ENCODE data around the gene XAB2. TPM values are rescaled to one million over a fixed set of nuclear protein-coding genes. Genes with fewer than 3 reads are reported as not detected.
"Not testable (repeated sequence)": the region's sequence is repeated elsewhere in the genome, so short reads cannot be mapped to it uniquely, and the experiment has no call there.

The XAB2 gene
- total and polyA plus RNA-seq, 2 donors (not counting 1 experiment from before 2014, with no cell fraction given), result 62.7 to 93.8 TPM

DNA sequence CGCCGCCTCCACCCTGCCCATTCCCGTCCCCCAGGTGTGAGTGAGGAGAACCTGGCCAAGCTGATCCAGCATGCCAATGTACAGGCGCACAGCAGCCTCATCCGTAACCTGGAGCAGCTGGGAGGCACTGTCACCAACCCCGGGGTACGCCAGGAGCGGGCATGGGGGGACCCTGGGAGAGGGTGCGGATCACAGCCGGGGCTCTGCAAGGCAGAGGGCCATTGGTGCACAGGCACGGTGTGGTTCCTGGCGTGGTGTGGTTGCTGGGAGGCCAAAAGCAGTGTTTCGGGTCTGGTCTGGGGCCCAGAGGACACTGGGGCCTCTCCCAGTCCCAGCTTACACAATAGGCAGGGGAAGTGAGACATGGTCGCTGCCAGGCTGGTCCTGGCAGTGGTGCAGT, 15.8 kb upstream of the XAB2 start:
- 89% methylated on average over 13 of the region's 14 CpGs for WGBS (ENCODE audit: insufficient coverage)
- Mint-ChIP-seq H3K9me3 (ENCODE audit: insufficient read depth) (no peaks in the 10 kb centered on the region), H3K27ac (no peak overlapping the region), H3K27me3 (no peaks in the 10 kb centered on the region), H3K4me3 (no peak overlapping the region), H3K4me1 (peaks cover 2% of the 10 kb centered on the region)
- Histone ChIP-seq H4K20me1 (ENCODE audit: control insufficient read depth, insufficient read depth, low read length, poor library complexity, severe bottlenecking) (peaks cover 40% of the 10 kb centered on the region), H3K27ac (ENCODE audit: low read length in 2 of 2) (no peak overlapping the region), H3K79me2 (ENCODE audit: control insufficient read depth, insufficient read depth, low read length) (peaks cover 3% of the 10 kb centered on the region), H3K9ac (ENCODE audit: low read length) (no peak overlapping the region), H3K9me3 (ENCODE audit: control extremely low read depth in 1 of 3, control insufficient read depth in 2 of 3, insufficient read depth in 1 of 3, low read length in 2 of 3) (peaks cover 0 to 7% (median 0%) of the 10 kb centered on the region in 3 donors), H3K27me3 (replicated peaks in 1 of 4; ENCODE audit: control extremely low read depth in 1 of 4, control insufficient read depth in 3 of 4, insufficient read depth in 4 of 4, low read length in 3 of 4) (no peaks in the 10 kb centered on the region), H3K4me2 (replicated peaks; ENCODE audit: low read depth, low read length, poor library complexity, severe bottlenecking) (no peak overlapping the region), H2AFZ (ENCODE audit: insufficient read depth, low read depth, low read length, poor library complexity, severe bottlenecking) (no peak overlapping the region), H3K4me3 (ENCODE audit: control extremely low read depth in 1 of 5, extremely low read depth in 1 of 5, insufficient read depth in 1 of 5, low read depth in 2 of 5, low read length in 4 of 5) (no peak overlapping the region), H3K4me1 (ENCODE audit: control insufficient read depth in 2 of 2, insufficient read depth in 2 of 2, low read length in 2 of 2) (no peaks in the 10 kb centered on the region), H3K36me3 (replicated peaks in 1 of 2; ENCODE audit: control extremely low read depth in 1 of 2, control insufficient read depth in 1 of 2, extremely low read depth in 1 of 2, insufficient read depth in 2 of 2, low read length in 1 of 2) (peaks cover 0 to 45% of the 10 kb centered on the region in 2 experiments)
- POLR2A ChIA-PET, result no interaction called here
- ATAC-seq (ENCODE audit: low read depth) (no peak), DNase-seq (no peak)
- intact Hi-C loops (cut with micrococcal nuclease), result no loop called here
- no peak for TF ChIP-seq EZH2 (IDR thresholded peaks at IDR 0.05; ENCODE audit: borderline replicate concordance, insufficient read depth, low read depth, low read length, poor library complexity, severe bottlenecking)
- TF ChIP-seq, protein P1, sequence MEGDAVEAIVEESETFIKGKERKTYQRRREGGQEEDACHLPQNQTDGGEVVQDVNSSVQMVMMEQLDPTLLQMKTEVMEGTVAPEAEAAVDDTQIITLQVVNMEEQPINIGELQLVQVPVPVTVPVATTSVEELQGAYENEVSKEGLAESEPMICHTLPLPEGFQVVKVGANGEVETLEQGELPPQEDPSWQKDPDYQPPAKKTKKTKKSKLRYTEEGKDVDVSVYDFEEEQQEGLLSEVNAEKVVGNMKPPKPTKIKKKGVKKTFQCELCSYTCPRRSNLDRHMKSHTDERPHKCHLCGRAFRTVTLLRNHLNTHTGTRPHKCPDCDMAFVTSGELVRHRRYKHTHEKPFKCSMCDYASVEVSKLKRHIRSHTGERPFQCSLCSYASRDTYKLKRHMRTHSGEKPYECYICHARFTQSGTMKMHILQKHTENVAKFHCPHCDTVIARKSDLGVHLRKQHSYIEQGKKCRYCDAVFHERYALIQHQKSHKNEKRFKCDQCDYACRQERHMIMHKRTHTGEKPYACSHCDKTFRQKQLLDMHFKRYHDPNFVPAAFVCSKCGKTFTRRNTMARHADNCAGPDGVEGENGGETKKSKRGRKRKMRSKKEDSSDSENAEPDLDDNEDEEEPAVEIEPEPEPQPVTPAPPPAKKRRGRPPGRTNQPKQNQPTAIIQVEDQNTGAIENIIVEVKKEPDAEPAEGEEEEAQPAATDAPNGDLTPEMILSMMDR (IDR thresholded peaks at IDR 0.05), result no peak
- CTCF ChIA-PET, result no interaction called here

DNA sequence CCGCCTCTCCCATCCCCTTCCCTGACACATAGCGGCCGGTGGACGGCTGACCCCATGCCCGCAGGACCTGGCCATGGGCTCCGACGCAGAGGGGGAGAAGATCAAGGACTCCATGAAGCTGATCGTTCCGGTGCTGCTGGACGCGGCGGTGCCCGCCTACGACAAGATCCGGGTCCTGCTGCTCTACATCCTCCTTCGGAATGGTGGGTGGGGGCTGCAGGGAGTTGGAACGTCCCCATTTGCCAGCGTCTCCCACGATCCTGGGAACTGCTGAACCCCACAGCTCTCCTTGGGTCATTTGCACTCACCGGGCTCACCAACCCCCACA, 15.2 kb upstream of the XAB2 start:
- H3K27me3 Mint-ChIP-seq, result no peaks in the 10 kb centered on the region
- H3K4me1 Mint-ChIP-seq, result peaks cover 8% of the 10 kb centered on the region
- Histone ChIP-seq H3K4me2 (replicated peaks; ENCODE audit: low read depth, low read length, poor library complexity, severe bottlenecking) (no peak overlapping the region), H3K9me3 (ENCODE audit: control extremely low read depth in 1 of 3, control insufficient read depth in 2 of 3, insufficient read depth in 1 of 3, low read length in 2 of 3) (peaks cover 0 to 7% (median 0%) of the 10 kb centered on the region in 3 donors), H3K36me3 (replicated peaks in 1 of 2; ENCODE audit: control extremely low read depth in 1 of 2, control insufficient read depth in 1 of 2, extremely low read depth in 1 of 2, insufficient read depth in 2 of 2, low read length in 1 of 2) (peaks cover 4 to 47% of the 10 kb centered on the region in 2 experiments), H3K27ac (ENCODE audit: low read length in 2 of 2) (no peak overlapping the region), H2AFZ (ENCODE audit: insufficient read depth, low read depth, low read length, poor library complexity, severe bottlenecking) (no peak overlapping the region), H3K79me2 (ENCODE audit: control insufficient read depth, insufficient read depth, low read length) (peaks cover 9% of the 10 kb centered on the region), H3K4me3 (ENCODE audit: control extremely low read depth in 1 of 5, extremely low read depth in 1 of 5, insufficient read depth in 1 of 5, low read depth in 2 of 5, low read length in 4 of 5) (no peak overlapping the region), H3K27me3 (replicated peaks in 1 of 4; ENCODE audit: control extremely low read depth in 1 of 4, control insufficient read depth in 3 of 4, insufficient read depth in 4 of 4, low read length in 3 of 4) (no peaks in the 10 kb centered on the region), H4K20me1 (ENCODE audit: control insufficient read depth, insufficient read depth, low read length, poor library complexity, severe bottlenecking) (peaks cover 40% of the 10 kb centered on the region), H3K4me1 (ENCODE audit: control insufficient read depth in 2 of 2, insufficient read depth in 2 of 2, low read length in 2 of 2) (no peaks in the 10 kb centered on the region), H3K9ac (ENCODE audit: low read length) (no peak overlapping the region)
- 99% methylated on average over 20 of the region's 20 CpGs for WGBS (ENCODE audit: insufficient coverage)
- no peak overlapping the region for H3K4me3 Mint-ChIP-seq
- no peak for ATAC-seq (ENCODE audit: low read depth)
- H3K9me3 Mint-ChIP-seq (ENCODE audit: insufficient read depth), result no peaks in the 10 kb centered on the region
- CTCF ChIA-PET, result no interaction called here
- DNase-seq, result no peak
- POLR2A ChIA-PET, result no interaction called here
- H3K27ac Mint-ChIP-seq, result no peak overlapping the region
- no peak for TF ChIP-seq EZH2 (IDR thresholded peaks at IDR 0.05; ENCODE audit: borderline replicate concordance, insufficient read depth, low read depth, low read length, poor library complexity, severe bottlenecking)
- TF ChIP-seq, protein P1 (IDR thresholded peaks at IDR 0.05), result no peak
- intact Hi-C loops (cut with micrococcal nuclease), result no loop called here

DNA sequence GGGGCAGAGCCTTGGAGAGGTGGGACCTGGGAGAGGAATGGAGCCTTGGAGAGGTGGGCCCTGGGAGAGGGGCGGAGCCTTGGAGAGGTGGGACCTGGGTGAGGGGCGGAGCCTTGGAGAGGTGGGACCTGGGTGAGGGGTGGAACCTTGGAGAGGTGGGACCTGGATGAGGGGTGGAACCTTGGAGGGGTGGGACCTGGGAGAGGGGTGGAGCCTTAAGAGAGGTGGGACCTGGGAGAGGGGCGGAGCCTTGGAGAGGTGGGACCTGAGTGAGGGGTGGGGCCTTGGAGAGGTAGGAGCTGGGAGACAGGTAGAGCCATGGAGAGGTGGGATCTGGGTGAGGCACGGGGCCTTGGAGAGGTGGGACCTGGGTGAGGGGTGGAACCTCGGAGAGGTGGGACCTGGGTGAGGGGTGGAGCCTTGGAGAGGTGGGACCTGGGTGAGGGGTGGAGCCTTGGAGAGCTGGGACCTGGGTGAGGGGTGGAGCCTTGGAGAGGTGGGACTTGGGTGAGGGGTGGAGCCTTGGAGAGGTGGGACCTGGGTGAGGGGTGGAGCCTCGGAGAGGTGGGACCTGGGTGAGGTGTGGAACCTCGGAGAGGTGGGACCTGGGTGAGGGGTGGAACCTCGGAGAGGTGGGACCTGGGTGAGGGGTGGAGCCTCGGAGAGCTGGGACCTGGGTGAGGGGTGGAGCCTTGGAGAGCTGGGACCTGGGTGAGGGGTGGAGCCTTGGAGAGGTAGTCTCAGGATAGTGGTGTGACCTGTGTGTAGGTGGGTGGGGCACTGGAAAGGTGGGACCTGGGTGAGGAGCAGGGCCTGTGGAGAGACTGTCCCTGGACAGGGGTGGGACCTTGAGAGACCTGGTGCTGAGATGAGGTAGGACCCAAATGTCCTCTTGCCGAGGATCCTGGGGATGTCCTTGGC, 14.5 kb upstream of the XAB2 start:
- WGBS (ENCODE audit: insufficient coverage), result 81% methylated on average over 9 of the region's 10 CpGs
- H3K9ac ChIP-seq (ENCODE audit: low read length); H3K9me3 Mint-ChIP-seq (ENCODE audit: insufficient read depth); CTCF ChIA-PET; H2AFZ ChIP-seq (ENCODE audit: insufficient read depth, low read depth, low read length, poor library complexity, severe bottlenecking); H3K27ac Mint-ChIP-seq; H3K79me2 ChIP-seq (ENCODE audit: control insufficient read depth, insufficient read depth, low read length); H3K27ac ChIP-seq (ENCODE audit: low read length in 2 of 2); H3K4me2 ChIP-seq (replicated peaks; ENCODE audit: low read depth, low read length, poor library complexity, severe bottlenecking); H3K9me3 ChIP-seq (ENCODE audit: control extremely low read depth in 1 of 3, control insufficient read depth in 2 of 3, insufficient read depth in 1 of 3, low read length in 2 of 3); ATAC-seq (ENCODE audit: low read depth); H3K4me1 ChIP-seq (ENCODE audit: control insufficient read depth in 2 of 2, insufficient read depth in 2 of 2, low read length in 2 of 2); DNase-seq; H3K27me3 ChIP-seq (replicated peaks in 1 of 4; ENCODE audit: control extremely low read depth in 1 of 4, control insufficient read depth in 3 of 4, insufficient read depth in 4 of 4, low read length in 3 of 4); H3K4me3 ChIP-seq (ENCODE audit: control extremely low read depth in 1 of 5, extremely low read depth in 1 of 5, insufficient read depth in 1 of 5, low read depth in 2 of 5, low read length in 4 of 5); H3K27me3 Mint-ChIP-seq; intact Hi-C loops (cut with micrococcal nuclease); H3K4me3 Mint-ChIP-seq: not testable (repeated sequence)
- H3K36me3 ChIP-seq (replicated peaks in 1 of 2; ENCODE audit: control extremely low read depth in 1 of 2, control insufficient read depth in 1 of 2, extremely low read depth in 1 of 2, insufficient read depth in 2 of 2, low read length in 1 of 2), result peaks cover 4 to 51% of the 10 kb centered on the region in 2 experiments
- H3K4me1 Mint-ChIP-seq, result peaks cover 11% of the 10 kb centered on the region
- POLR2A ChIA-PET, result interaction anchor here (0.6 kb wide), 1 partner anchor 253 kb away, joined by 3 read pairs; no protein-coding TSS in a partner anchor
- peaks cover 40% of the 10 kb centered on the region for H4K20me1 ChIP-seq (ENCODE audit: control insufficient read depth, insufficient read depth, low read length, poor library complexity, severe bottlenecking)

Data from B cell (primary cell).